ENCODE results near the gene DENND4C. TPM values are rescaled to one million over a fixed set of nuclear protein-coding genes. Genes with fewer than 3 reads are reported as not detected.

Gene DENND4C
- total RNA-seq, 2 donors from 2014 or later, result 52.7 to 58.0 TPM

GRCh38 chr9:19376931-19377330 lies 146.4 kb downstream of the DENND4C start:
- H3K4me3 ChIP-seq, result no peak overlapping the region
- H3K27me3 ChIP-seq, result no peaks in the 10 kb centered on the region
- H3K27ac ChIP-seq, result no peak overlapping the region
- ATAC-seq, result no peak
- no peak for DNase-seq
- no peaks in the 10 kb centered on the region for H3K9me3 ChIP-seq
- intact Hi-C loops (cut with DNase I), result no loop called here
- H3K36me3 ChIP-seq (replicated peaks in 1 of 2; ENCODE audit: insufficient read depth in 1 of 2, low read depth in 2 of 2), result peaks cover 17 to 22% of the 10 kb centered on the region in 2 donors
- H3K4me1 ChIP-seq, result peaks cover 32% of the 10 kb centered on the region
- 40 to 52% methylated on average over 2 of the region's 2 CpGs for WGBS, 2 donors
- TF ChIP-seq, protein P1, sequence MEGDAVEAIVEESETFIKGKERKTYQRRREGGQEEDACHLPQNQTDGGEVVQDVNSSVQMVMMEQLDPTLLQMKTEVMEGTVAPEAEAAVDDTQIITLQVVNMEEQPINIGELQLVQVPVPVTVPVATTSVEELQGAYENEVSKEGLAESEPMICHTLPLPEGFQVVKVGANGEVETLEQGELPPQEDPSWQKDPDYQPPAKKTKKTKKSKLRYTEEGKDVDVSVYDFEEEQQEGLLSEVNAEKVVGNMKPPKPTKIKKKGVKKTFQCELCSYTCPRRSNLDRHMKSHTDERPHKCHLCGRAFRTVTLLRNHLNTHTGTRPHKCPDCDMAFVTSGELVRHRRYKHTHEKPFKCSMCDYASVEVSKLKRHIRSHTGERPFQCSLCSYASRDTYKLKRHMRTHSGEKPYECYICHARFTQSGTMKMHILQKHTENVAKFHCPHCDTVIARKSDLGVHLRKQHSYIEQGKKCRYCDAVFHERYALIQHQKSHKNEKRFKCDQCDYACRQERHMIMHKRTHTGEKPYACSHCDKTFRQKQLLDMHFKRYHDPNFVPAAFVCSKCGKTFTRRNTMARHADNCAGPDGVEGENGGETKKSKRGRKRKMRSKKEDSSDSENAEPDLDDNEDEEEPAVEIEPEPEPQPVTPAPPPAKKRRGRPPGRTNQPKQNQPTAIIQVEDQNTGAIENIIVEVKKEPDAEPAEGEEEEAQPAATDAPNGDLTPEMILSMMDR (IDR thresholded peaks at IDR 0.05), result no peak
- no peak for TF ChIP-seq POLR2A (IDR thresholded peaks at IDR 0.05)

GRCh38 chr9:19378164-19378563 lies 147.7 kb downstream of the DENND4C start:
- intact Hi-C loops (cut with DNase I), result no loop called here
- peaks cover 32% of the 10 kb centered on the region for H3K4me1 ChIP-seq
- H3K4me3 ChIP-seq, result no peak overlapping the region
- H3K9me3 ChIP-seq, result no peaks in the 10 kb centered on the region
- DNase-seq (no peak), ATAC-seq (no peak)
- H3K27ac ChIP-seq, result peak overlapping the region in 2 of 4 donors; percentile 4 to 29
- no peaks in the 10 kb centered on the region for H3K27me3 ChIP-seq
- TF ChIP-seq, protein P1 (IDR thresholded peaks at IDR 0.05), result no peak
- no peak for TF ChIP-seq POLR2A (IDR thresholded peaks at IDR 0.05)
- H3K36me3 ChIP-seq (replicated peaks in 1 of 2; ENCODE audit: insufficient read depth in 1 of 2, low read depth in 2 of 2), result peaks cover 17 to 22% of the 10 kb centered on the region in 2 donors
- WGBS, 2 donors, result 60 to 67% methylated on average over 4 of the region's 4 CpGs

DNA sequence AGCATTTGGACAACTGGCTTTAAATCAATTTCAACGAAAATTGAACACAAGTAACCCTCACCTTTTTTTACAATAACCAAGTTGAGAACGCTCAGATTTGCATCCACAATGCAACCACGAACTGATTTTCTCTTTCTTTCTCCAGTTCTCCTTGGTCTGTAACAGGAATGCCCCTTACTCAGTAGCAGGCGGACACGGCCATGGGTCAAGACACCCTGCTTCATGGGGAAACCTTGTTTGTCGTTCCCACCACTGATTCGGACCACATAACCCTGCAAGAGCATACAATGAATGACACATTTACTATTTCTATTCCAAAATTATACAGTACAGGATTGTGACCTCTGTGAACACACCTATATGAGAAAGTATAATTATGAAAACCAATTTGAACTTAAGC lies 148.2 kb downstream of the DENND4C start:
- H3K4me1 ChIP-seq, result peaks cover 32% of the 10 kb centered on the region
- H3K36me3 ChIP-seq (replicated peaks in 1 of 2; ENCODE audit: insufficient read depth in 1 of 2, low read depth in 2 of 2), result peaks cover 17 to 21% of the 10 kb centered on the region in 2 donors
- DNase-seq (no peak), ATAC-seq (no peak)
- WGBS, 2 donors, result 28 to 32% methylated on average over 7 of the region's 7 CpGs
- no peaks in the 10 kb centered on the region for H3K27me3 ChIP-seq
- H3K4me3 ChIP-seq, result peak overlapping the region; percentile 52 to 64
- TF ChIP-seq POLR2A (IDR thresholded peaks at IDR 0.05), result no peak
- TF ChIP-seq, protein P1 (IDR thresholded peaks at IDR 0.05), result no peak
- H3K9me3 ChIP-seq, result no peaks in the 10 kb centered on the region
- intact Hi-C loops (cut with DNase I), result no loop called here
- peak overlapping the region; percentile 7 to 97 (median 92) for H3K27ac ChIP-seq

DNA sequence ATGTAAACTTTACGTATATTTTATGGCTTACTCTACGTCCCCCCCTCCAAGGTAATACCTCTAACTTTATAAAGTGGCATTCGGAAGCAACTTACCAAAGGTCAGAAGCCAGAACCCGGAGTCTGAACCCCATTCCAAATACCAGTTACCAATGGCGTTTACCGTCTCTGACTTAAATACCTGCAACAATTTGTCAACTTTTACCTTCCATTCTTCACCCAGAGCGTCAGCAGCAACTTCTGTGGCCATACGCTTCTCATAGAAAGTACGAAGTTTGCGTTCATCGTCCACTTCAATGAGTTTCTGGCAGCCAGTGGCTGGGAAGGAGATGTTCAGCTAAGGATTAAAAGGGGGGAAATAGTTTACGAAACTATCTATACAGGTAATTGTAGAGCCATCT lies 148.8 kb downstream of the DENND4C start:
- WGBS, 2 donors, result 4% methylated on average over 12 of the region's 12 CpGs
- no peak for ATAC-seq
- intact Hi-C loops (cut with DNase I), result no loop called here

GRCh38 chr9:19379697-19380046 lies 149.2 kb downstream of the DENND4C start:
- peak overlapping the region; percentile 90 to 97 (median 93) for H3K27ac ChIP-seq
- H3K4me1 ChIP-seq, result peaks cover 32% of the 10 kb centered on the region
- H3K9me3 ChIP-seq, result no peaks in the 10 kb centered on the region
- ATAC-seq, result peak; percentile 47
- peak overlapping the region; percentile 52 to 64 for H3K4me3 ChIP-seq
- intact Hi-C loops (cut with DNase I), result no loop called here
- H3K36me3 ChIP-seq (replicated peaks in 1 of 2; ENCODE audit: insufficient read depth in 1 of 2, low read depth in 2 of 2), result peaks cover 14 to 15% of the 10 kb centered on the region in 2 donors
- WGBS, 2 donors, result 0 to 1% methylated on average over 15 to 30 of the region's 30 CpGs
- H3K27me3 ChIP-seq, result no peaks in the 10 kb centered on the region
- peak in 3 of 4 donors; percentile 35 to 41 (median 37) for DNase-seq
- TF ChIP-seq, protein P1 (IDR thresholded peaks at IDR 0.05), result no peak
- TF ChIP-seq POLR2A (IDR thresholded peaks at IDR 0.05), result no peak

More for the DNA sequence above, 148.8 kb downstream of the DENND4C start:
- peaks cover 32% of the 10 kb centered on the region for H3K4me1 ChIP-seq
- H3K27ac ChIP-seq, result peak overlapping the region; percentile 90 to 97 (median 93)
- TF ChIP-seq, protein P1 (IDR thresholded peaks at IDR 0.05), result no peak
- TF ChIP-seq POLR2A (IDR thresholded peaks at IDR 0.05), result no peak
- H3K4me3 ChIP-seq, result peak overlapping the region; percentile 52 to 64
- H3K27me3 ChIP-seq, result no peaks in the 10 kb centered on the region
- H3K9me3 ChIP-seq, result no peaks in the 10 kb centered on the region
- H3K36me3 ChIP-seq (replicated peaks in 1 of 2; ENCODE audit: insufficient read depth in 1 of 2, low read depth in 2 of 2), result peaks cover 17 to 19% of the 10 kb centered on the region in 2 donors
- DNase-seq, result no peak

Measured in body of pancreas (tissue), 4 donors.